Measurements from ENCODE around the gene CCDC91. TPM values are rescaled to one million over a fixed set of nuclear protein-coding genes. Genes with fewer than 3 reads are reported as not detected.
A peak's percentile ranks its signal among the peaks of the same experiment; 100 is the strongest.

The CCDC91 gene
- polyA plus RNA-seq, 3 donors: 6.3 to 18.1 (median 15.6) TPM

- no peaks in the 10 kb centered on the region for H3K9me3 ChIP-seq (replicated peaks in 1 of 2; ENCODE audit: control insufficient read depth in 1 of 2, insufficient read depth in 1 of 2, low read length in 2 of 2)
- intact Hi-C loops (cut with micrococcal nuclease): no loop called here
- Mint-ChIP-seq H3K4me1 (peaks cover 8% of the 10 kb centered on the region), H3K27me3 (ENCODE audit: low read depth in 3 of 3) (no peaks in the 10 kb centered on the region), H3K27ac (peak overlapping the region in 3 of 7 donors; percentile 3 to 51 (median 46)), H3K4me3 (no peak overlapping the region), H3K9me3 (peaks cover 0 to 2% (median 2%) of the 10 kb centered on the region in 7 donors), H3K36me3 (no peaks in the 10 kb centered on the region)
- H3K36me3 ChIP-seq (replicated peaks in 1 of 2; ENCODE audit: control insufficient read depth in 1 of 2, insufficient read depth in 2 of 2, low read length in 2 of 2): no peaks in the 10 kb centered on the region
- no peak overlapping the region for H3K9ac ChIP-seq (ENCODE audit: insufficient read depth, low read length, poor library complexity, severe bottlenecking)
- no peaks in the 10 kb centered on the region for H3K4me1 ChIP-seq (ENCODE audit: control insufficient read depth in 1 of 2, insufficient read depth in 2 of 2, low read length in 2 of 2)
- no peak overlapping the region for H3K4me3 ChIP-seq (replicated peaks in 1 of 3; ENCODE audit: low read depth in 2 of 3, low read length in 3 of 3)
- no peak overlapping the region for H2AFZ ChIP-seq (ENCODE audit: insufficient read depth, low read depth, low read length, poor library complexity, severe bottlenecking)
- no peak for TF ChIP-seq CTCF (IDR thresholded peaks at IDR 0.05)
- no peak overlapping the region for H3K4me2 ChIP-seq (replicated peaks; ENCODE audit: extremely low read depth, low read length, poor library complexity, severe bottlenecking)
- no peaks in the 10 kb centered on the region for H3K27me3 ChIP-seq (ENCODE audit: control insufficient read depth in 2 of 2, insufficient read depth in 2 of 2, low read length in 2 of 2)
- no peaks in the 10 kb centered on the region for H4K20me1 ChIP-seq (ENCODE audit: insufficient read depth, low read length)
- no peak overlapping the region for H3K27ac ChIP-seq (ENCODE audit: low read depth in 1 of 2, low read length in 2 of 2)
- DNase-seq: no peak
- H3K79me2 ChIP-seq (ENCODE audit: insufficient read depth, low read length): no peaks in the 10 kb centered on the region
These were observed 58.4 kb downstream of the CCDC91 start for GRCh38 chr12:28248555-28249145.

DNA sequence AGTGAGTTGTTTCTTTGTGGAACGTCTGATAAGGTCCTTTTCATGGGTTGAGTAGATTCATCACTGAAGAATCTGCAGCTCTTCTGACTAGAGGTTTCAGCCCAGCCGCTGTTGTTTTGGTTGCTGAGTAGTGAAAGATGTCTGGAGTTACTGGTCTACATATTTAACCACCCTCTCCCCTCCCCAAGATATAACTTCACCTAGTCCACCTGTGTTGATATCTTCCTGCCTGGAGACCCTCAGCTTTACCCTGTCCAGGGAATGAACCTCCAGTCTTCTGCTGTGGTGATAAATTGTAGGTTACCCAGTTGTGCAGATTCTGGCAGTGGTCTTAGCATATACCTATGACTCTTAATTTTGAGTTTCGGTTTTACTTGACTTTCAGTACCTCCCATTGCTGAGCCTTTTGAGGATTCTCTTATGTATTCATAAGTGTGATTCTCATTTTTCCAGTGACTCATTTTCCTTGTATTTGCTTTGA, 62.9 kb downstream of the CCDC91 start:
- DNase-seq: no peak
- intact Hi-C loops (cut with micrococcal nuclease): no loop called here
- H3K4me1 ChIP-seq (ENCODE audit: control insufficient read depth in 1 of 2, insufficient read depth in 2 of 2, low read length in 2 of 2): no peaks in the 10 kb centered on the region
- H3K9ac ChIP-seq (ENCODE audit: insufficient read depth, low read length, poor library complexity, severe bottlenecking): no peak overlapping the region
- H3K79me2 ChIP-seq (ENCODE audit: insufficient read depth, low read length): no peaks in the 10 kb centered on the region
- no peaks in the 10 kb centered on the region for H3K27me3 ChIP-seq (ENCODE audit: control insufficient read depth in 2 of 2, insufficient read depth in 2 of 2, low read length in 2 of 2)
- no CpG with 5 or more reads among the region's 3 CpGs for WGBS (ENCODE audit: insufficient coverage)
- peaks cover 0 to 2% (median 0%) of the 10 kb centered on the region in 7 donors for H3K9me3 Mint-ChIP-seq
- H3K36me3 ChIP-seq (replicated peaks in 1 of 2; ENCODE audit: control insufficient read depth in 1 of 2, insufficient read depth in 2 of 2, low read length in 2 of 2): no peaks in the 10 kb centered on the region
- no peak overlapping the region for H2AFZ ChIP-seq (ENCODE audit: insufficient read depth, low read depth, low read length, poor library complexity, severe bottlenecking)
- H3K36me3 Mint-ChIP-seq: peaks cover 0 to 2% of the 10 kb centered on the region in 2 donors
- H4K20me1 ChIP-seq (ENCODE audit: insufficient read depth, low read length): no peaks in the 10 kb centered on the region
- TF ChIP-seq CTCF (IDR thresholded peaks at IDR 0.05): no peak
- no peak overlapping the region for H3K4me2 ChIP-seq (replicated peaks; ENCODE audit: extremely low read depth, low read length, poor library complexity, severe bottlenecking)
- H3K27me3 Mint-ChIP-seq (ENCODE audit: low read depth in 3 of 3): no peaks in the 10 kb centered on the region
- no peaks in the 10 kb centered on the region for H3K9me3 ChIP-seq (replicated peaks in 1 of 2; ENCODE audit: control insufficient read depth in 1 of 2, insufficient read depth in 1 of 2, low read length in 2 of 2)
- H3K4me3 Mint-ChIP-seq: no peak overlapping the region
- H3K4me1 Mint-ChIP-seq: peaks cover 5% of the 10 kb centered on the region
- H3K4me3 ChIP-seq (replicated peaks in 1 of 3; ENCODE audit: low read depth in 2 of 3, low read length in 3 of 3): no peak overlapping the region
- no peak overlapping the region for H3K27ac ChIP-seq (ENCODE audit: low read depth in 1 of 2, low read length in 2 of 2)
- no peak overlapping the region for H3K27ac Mint-ChIP-seq

Data from CD14-positive monocyte (primary cell).